HEK293 (cell line): ENCODE results near the gene WDR48.

ENCODE experiments used
- CTCF ChIP-seq: fragments of 450-650 bp; formaldehyde crosslinking; IDR thresholded peaks from 2 replicates; pipeline ENCODE4 v1.5.1; 2016; ENCODE audit warnings: missing biosample characterization, missing genetic modification characterization
- ZNF114 ChIP-seq: fragments of 450-650 bp; formaldehyde crosslinking; IDR thresholded peaks from 2 replicates; pipeline ENCODE4 v1.5.0; 2017; ENCODE audit warnings: missing biosample characterization, missing genetic modification characterization
- ZNF302 ChIP-seq: fragments of 450-650 bp; formaldehyde crosslinking; IDR thresholded peaks from 2 replicates; pipeline ENCODE4 v1.5.1; 2016; ENCODE audit warnings: missing biosample characterization, missing genetic modification characterization, low read depth
- ZNF501 ChIP-seq: fragments of 450-650 bp; formaldehyde crosslinking; IDR thresholded peaks from 2 replicates; pipeline ENCODE4 v1.5.1; 2016; ENCODE audit warnings: missing biosample characterization, missing genetic modification characterization
- ZNF629 ChIP-seq: fragments of 450-650 bp; formaldehyde crosslinking; IDR thresholded peaks from 2 replicates; pipeline ENCODE4 v1.5.1; 2017; ENCODE audit warnings: missing biosample characterization, missing genetic modification characterization

DNA sequence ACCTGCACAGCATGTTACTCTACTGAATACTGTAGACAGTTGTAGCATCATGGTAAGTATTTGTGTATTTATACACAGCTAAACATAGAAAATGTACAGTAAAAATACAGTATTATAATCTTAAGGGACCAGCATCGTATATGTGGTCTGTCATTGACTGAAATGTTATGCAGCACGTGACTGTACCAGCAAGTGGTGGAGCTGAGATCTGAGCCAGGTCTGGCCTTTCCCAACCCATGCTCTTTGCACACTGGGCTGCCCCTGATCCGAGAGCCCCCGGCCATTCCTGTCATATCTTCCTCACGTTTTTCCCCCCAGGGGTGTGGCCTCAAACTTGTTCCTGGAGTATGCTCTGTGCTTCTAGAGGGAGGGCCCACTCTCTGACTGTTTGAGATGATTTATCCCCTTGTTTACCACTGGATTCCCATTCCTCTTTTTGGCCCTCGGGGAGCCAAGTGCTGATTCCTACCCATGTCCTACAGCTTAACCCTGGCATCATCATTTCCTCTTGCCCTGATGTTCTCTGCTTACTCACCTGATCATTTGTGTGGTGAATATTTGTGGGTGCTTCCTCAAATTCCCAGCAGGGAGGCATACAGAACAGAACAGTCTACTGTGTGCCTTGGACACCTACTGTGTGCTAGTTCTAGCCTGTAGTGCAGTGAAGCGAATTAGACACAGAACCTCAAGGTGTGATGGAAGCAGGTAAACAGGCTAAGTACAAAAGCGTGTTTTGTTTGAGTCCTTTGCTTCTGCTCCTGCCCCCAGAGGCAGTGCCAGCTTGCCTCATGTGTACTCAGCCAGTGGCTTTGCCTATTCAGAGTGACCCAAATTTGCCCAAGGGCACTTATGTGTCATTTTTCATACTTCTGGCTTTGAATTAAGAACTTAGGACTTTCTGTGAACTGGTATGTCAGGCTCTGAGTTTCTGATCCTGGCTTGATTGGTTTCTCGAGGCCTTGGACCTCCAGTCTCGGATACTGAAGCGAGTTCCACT lies 80.6 kb downstream of the WDR48 start:
- TF ChIP-seq ZNF114: no peak
- TF ChIP-seq CTCF (tag by site-specific recombination): no peak
- no peak for TF ChIP-seq ZNF302 (tag by site-specific recombination)
- no peak for TF ChIP-seq ZNF629 (tag by site-specific recombination)
- no peak for TF ChIP-seq ZNF501 (tag by site-specific recombination)
